22Rv1 (cell line): Measurements from ENCODE around the gene OR10D3.

Experiments
- H3K27ac ChIP-seq: fragments of 450-650 bp; 2 replicates; pipeline ENCODE4 v1.5.1; 2017
- ZFX ChIP-seq: fragments of 450-650 bp; IDR thresholded peaks from 2 replicates; pipeline ENCODE4 v1.6.1; 2017; ENCODE audit warnings: antibody characterized with exemption, borderline replicate concordance
- TF ChIP-seq, protein P1 (sequence below): fragments of 450-650 bp; IDR thresholded peaks from 2 replicates; pipeline ENCODE4 v1.5.1; 2017; ENCODE audit warnings: mild to moderate bottlenecking

Gene OR10D3

DNA sequence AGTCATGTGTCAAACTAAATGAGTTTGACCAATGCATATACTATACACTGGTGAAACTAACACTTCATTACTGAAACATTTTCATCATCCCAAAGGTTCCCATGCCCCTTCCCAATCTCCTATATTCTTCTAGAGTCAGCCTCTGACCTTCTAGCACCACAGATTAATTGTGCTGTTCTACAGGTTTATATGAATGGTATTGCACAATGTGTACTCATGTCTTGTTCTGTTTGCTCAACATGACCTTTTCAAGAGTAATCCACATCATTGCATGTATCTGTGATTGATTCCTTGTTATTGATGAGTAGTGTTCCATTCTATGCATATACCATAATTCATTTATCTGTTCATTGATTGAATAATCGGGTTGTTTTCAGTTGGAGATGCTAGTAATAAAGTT lies 50.2 kb downstream of the OR10D3 start:
- no peak overlapping the region for H3K27ac ChIP-seq
- TF ChIP-seq, protein P1, sequence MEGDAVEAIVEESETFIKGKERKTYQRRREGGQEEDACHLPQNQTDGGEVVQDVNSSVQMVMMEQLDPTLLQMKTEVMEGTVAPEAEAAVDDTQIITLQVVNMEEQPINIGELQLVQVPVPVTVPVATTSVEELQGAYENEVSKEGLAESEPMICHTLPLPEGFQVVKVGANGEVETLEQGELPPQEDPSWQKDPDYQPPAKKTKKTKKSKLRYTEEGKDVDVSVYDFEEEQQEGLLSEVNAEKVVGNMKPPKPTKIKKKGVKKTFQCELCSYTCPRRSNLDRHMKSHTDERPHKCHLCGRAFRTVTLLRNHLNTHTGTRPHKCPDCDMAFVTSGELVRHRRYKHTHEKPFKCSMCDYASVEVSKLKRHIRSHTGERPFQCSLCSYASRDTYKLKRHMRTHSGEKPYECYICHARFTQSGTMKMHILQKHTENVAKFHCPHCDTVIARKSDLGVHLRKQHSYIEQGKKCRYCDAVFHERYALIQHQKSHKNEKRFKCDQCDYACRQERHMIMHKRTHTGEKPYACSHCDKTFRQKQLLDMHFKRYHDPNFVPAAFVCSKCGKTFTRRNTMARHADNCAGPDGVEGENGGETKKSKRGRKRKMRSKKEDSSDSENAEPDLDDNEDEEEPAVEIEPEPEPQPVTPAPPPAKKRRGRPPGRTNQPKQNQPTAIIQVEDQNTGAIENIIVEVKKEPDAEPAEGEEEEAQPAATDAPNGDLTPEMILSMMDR = no peak
- TF ChIP-seq ZFX = no peak
